ENCODE measurements around the gene ARSH.
"Not testable (repeated sequence)": the region's sequence is repeated elsewhere in the genome, so short reads cannot be mapped to it uniquely, and the experiment has no call there.

ARSH gene

GRCh38 chrX:3037218-3037617, 30.9 kb downstream of the ARSH start:
- no peak for DNase-seq (ENCODE audit: low read depth)

DNA sequence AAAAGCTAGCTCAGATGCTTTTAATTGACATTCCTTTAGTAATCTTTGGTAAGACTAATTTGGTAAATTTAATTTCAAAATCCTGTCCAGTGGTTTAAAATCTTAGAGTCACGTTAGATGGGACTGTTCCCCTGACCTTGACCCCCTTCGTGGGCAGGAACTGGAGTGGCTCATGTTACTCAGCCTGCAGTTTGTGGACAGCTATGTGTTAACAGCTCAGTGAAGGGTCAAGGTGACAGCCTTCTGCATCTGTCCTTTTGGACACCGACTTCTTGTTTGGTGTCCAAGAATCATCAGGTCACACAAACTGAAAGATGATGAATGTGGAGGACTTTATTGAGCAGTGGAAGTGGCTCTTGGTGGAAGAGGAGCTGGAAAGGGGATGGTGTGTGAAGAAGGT, 37.9 kb downstream of the ARSH start:
- DNase-seq (ENCODE audit: low read depth), result no peak

- DNase-seq (ENCODE audit: low read depth), result no peak
These were observed 38.3 kb downstream of the ARSH start for GRCh38 chrX:3044671-3045070.

DNA sequence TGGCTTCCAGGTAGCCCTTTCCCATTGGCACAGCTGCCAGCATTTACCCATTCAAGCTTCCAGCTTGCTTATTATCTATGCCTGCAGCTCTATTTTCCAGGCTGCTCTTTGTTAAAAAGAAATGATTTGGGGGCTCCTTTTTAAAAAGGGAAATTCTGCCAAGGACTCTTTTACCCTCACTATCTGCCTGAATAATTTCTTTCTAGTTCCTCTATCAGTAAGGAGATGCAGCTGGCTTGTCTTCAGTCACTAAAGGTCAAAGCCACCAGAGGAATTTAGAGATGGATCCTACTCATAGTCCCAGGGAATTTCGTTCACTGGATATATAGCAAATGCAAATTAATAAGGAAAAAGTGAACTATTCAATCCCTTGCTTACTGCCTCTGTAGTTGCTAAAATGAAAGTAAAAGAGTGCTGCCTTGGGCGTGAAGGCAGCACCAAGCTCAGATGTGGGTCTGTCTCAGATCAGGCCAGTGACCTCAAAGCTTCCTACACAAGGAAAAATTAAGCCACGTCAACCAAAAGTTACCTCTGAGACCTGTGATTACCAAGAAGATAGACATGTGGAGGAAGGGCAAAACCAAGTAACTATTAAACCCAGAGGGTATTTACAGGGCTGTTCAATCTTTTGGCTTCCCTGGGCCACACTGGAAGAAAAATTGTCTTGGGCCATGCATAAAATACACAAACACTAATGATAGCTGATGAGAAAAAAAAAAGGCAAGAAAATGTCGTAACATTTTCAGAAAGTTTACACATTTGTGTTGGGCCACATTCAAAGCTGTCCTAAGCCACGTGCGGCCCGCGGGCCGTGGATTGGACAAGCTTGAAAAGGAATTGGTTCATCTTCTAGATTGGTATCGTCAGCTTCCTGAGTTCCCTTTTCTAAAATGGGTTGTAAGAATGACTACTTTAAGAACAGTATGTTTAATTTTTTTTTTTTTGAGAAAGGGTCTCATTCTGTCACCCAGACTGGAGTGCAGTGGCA, 40.2 kb downstream of the ARSH start:
- no peak for DNase-seq (ENCODE audit: low read depth)

GRCh38 chrX:3050523-3051175, 44.3 kb downstream of the ARSH start:
- not testable (repeated sequence) for DNase-seq (ENCODE audit: low read depth)

DNA sequence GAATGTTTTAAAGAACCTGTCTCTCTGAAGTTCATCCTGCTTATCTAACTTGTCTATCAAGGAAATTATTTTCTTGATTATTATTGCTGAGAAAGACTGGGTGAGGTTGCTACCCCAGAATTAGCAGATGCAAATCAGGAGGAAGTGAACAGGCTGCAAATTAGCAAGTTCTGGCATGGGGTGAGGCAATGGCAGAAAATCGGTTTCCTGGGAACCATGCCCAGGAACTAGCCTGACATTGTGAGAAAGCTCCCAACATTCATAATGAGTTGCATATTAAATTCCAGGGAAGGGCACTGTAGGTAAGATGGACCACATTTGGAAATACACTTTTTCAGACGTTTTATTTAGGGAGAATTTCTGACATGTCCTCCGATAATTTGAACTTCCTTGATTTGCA, 46.5 kb downstream of the ARSH start:
- DNase-seq (ENCODE audit: low read depth), result no peak

GRCh38 chrX:3066555-3066954, 60.2 kb downstream of the ARSH start:
- peak; percentile 11 for DNase-seq (ENCODE audit: low read depth)

DNA sequence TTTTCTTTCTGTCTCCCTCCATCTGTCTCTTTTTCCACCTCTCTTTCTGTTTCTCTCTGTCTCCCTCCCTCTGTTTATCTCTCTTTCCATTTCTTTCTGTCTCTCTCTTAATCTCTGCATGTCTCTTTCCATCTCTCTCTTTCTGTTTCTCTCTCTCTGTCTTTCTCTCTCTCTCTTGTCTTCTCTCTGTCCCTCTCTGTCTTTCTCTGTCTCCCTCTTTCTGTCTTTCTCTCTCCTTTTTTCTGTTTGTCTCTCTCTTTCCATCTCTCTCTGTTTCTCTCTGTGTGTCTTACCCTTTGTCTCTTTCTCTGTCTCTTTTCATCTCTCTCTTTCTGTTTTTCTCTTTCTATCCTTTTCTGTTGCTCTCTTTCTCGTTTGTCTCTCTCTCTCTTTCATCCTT, 69.6 kb downstream of the ARSH start:
- no peak for DNase-seq (ENCODE audit: low read depth)

DNA sequence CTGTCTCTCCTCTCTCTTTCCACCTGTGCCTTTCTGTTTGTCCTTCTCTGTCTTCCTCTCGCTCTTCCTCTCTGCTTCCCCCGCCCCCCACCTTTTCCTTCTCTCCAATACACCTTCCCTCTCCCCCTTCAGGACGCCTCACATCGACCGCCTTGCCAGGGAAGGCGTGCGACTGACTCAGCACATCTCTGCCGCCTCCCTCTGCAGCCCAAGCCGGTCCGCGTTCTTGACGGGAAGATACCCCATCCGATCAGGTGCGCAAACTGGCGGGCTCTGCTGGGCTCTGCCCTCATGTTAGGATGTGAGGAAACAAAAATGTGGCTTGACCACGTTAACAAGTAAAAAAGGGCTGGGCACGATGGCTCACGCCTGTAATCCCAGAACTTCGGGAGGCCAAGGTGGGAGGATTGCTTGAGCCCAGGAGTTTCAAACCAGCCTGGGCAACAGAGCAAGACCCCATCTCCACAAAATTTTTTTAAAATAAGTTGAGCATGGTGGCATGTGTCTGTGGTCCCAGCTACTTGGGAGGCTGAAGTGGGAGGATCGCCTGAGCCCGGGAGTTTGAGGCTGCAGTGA, 70.2 kb downstream of the ARSH start:
- no peak for DNase-seq (ENCODE audit: low read depth)
